Anterior cingulate cortex (tissue), 58 donors: ENCODE results near the gene ATG9A.
A peak's percentile ranks its signal among the peaks of the same experiment; 100 is the strongest.
"Not testable (repeated sequence)": the region's sequence is repeated elsewhere in the genome, so short reads cannot be mapped to it uniquely, and the experiment has no call there.

Experiments
- DNase-seq, 58 donors: peaks; one replicate each; lab custom pipeline; 2025; lab: John Stamatoyannopoulos, UW

ATG9A gene, protein sequence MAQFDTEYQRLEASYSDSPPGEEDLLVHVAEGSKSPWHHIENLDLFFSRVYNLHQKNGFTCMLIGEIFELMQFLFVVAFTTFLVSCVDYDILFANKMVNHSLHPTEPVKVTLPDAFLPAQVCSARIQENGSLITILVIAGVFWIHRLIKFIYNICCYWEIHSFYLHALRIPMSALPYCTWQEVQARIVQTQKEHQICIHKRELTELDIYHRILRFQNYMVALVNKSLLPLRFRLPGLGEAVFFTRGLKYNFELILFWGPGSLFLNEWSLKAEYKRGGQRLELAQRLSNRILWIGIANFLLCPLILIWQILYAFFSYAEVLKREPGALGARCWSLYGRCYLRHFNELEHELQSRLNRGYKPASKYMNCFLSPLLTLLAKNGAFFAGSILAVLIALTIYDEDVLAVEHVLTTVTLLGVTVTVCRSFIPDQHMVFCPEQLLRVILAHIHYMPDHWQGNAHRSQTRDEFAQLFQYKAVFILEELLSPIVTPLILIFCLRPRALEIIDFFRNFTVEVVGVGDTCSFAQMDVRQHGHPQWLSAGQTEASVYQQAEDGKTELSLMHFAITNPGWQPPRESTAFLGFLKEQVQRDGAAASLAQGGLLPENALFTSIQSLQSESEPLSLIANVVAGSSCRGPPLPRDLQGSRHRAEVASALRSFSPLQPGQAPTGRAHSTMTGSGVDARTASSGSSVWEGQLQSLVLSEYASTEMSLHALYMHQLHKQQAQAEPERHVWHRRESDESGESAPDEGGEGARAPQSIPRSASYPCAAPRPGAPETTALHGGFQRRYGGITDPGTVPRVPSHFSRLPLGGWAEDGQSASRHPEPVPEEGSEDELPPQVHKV

DNA sequence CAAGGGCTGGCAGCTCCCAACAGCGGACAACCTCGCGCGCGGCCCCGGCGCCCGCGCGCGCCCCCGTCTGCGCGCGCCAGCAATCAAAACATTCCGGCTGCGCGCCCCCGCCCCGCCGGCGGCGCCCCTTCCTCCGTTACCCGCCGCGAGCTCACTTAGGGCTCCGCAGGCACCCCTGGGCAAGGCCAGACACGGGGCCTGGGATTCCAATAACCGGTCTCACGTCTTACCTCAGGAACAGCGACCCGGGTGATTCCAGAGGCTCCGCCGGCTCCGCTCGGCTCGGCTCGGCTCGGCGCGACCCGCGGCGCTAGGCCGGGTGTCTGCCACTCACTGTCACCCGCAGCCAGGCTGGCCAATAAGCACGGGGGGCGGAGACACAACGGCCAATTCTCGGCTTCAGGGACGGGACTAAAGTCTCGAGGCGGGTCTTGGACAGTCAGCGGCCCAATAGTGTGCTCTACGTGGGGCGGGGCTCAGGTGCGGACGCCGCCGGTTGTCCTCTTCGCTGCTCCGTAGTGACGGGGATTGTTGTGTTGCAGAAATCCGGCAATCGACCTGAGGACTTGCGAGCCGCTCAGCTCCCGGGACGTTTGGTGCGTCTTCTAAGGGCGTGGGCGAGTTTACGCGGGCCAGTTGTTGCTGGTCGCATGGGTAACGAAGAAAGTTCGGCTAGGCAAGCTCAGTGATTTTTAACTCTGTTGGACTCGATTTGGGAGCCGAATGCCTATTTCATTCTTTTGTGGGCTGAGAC, at the start of gene ATG9A, which contains the start of gene ANKZF1:
ATG9A (minus strand) TSS at position 332 of the 754 bp plus-strand sequence. CDS start 1,612 bp downstream, outside the sequence.
ANKZF1 (plus strand) TSS at position 502 of the 754 bp plus-strand sequence. CDS start 452 bp downstream, outside the sequence.
- peak; percentile 79 to 99 (median 98) for DNase-seq

- peak in 1 of 58 donors; percentile 39 for DNase-seq
Measured at GRCh38 chr2:219278655-219279150, 49.3 kb upstream of the ATG9A start.

- peak in 56 of 58 donors; percentile 22 to 85 (median 74) for DNase-seq
Measured at GRCh38 chr2:219277703-219278654, 48.5 kb upstream of the ATG9A start.

DNA sequence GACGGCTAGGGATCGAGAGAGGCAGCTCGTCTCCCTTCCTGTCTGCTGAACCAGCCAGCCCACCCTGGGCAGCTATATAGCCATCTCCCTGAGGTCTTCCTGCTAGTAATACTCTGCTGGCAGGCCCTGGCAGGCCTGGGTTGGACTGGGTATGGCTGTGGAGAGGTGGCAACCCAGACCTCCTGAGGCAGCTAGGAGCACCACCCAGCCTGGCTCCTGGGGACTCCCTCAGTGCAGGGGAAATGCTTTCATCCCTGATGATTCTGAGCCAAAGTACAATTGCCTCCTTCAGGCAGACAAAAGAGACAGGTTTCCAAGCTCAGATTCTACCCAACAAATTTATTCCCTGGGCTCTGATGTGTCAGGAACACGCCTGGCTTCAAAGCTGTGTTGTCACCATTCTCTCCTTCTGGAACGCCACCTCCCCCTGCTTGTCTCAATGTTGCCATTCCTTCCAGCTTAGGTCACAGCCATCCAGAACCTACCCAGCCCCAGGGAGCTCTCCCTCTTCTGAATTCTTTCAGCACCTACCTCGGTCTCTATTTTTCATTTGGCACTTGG, 45.0 kb upstream of the ATG9A start:
- DNase-seq, result peak in 1 of 58 donors; percentile 19

DNA sequence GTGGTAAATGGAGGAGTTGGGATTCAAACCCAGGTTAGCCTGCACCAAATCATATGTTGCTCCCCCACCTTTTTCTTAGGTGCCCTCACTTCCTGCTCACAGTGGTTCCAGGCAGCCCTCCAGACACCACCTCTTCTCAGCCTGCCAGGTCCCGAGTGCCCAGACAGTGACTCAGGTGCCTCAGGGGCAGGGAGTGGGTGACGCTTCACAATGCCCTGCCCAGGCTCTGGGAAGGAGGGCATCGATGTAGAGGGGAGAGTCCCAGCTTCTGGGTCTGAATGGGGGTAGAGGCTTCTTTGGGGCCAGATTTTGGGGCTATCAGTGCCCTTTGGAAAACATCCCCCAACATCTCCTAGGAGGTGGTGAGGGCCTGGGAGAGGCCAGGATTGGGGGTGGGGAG, 44.5 kb upstream of the ATG9A start:
- DNase-seq, result no peak

- no peak for DNase-seq
Measured at GRCh38 chr2:219272995-219273394, 43.6 kb upstream of the ATG9A start.

DNA sequence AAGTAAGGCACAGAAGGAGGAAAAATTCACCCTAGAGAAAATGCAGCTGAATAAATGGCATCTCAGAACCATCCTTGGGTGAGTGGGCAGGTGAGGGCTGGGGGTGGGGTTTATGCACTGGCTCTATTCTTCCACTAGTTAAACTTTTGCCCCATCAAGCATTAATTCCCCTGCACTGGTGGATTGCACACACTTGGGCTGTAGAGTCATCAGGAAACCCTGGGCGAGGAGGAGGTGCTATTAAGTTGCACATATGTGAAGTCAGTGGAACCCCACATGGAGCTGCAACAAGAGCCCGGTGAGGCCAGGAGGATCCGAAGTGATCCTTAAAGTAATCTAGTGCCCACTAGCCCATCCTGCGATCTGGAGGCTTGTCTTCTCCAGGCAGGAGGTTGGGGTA, 42.9 kb upstream of the ATG9A start:
- DNase-seq, result no peak

GRCh38 chr2:219271021-219271420, 41.6 kb upstream of the ATG9A start:
- no peak for DNase-seq

DNA sequence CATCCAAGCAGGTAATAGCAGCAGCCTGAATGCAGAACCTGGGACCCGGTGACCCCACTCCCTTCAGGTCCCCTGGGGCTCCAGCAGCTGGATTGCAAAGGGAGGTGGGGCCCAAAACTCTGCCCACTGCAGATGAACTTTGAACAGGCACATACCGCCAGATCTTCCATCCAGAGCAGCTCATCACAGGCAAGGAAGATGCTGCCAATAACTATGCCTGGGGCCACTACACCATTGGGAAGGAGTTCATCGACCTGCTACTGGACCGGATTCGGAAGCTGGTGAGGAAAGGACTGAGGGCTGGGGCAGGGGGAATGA, 40.6 kb upstream of the ATG9A start:
- DNase-seq, result no peak

DNA sequence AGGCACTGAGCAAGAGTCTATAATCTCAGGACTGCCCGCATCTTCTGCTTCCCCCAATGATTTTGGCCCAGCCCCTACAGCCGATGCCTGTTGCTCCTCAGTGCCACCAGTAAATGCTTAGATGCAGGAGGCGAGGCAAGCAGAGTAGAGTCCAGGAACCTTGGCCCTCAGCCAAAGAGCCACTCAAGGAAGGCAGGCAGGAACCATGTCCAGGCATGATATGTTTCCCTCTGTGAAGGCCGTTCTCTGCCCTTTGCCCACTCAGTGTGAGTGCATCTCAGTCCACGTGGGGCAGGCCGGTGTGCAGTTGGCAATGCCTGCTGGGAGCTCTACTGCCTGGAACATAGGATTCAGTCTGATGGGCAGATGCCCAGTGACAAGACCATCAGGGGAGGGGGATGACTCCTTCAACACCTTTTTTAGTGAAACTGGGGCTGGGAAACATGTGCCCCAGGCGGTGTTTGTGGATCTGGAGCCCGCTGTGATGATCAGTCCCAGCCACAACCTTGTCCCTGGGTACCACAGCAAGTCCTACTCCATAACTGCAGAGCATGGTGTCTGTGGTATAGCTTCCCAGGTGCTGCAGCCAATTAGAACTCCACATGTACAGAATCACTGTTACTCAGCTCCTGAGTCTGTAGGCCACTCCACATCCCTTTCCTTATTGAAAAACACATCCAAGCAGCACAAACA, 40.1 kb upstream of the ATG9A start:
- no peak for DNase-seq

DNA sequence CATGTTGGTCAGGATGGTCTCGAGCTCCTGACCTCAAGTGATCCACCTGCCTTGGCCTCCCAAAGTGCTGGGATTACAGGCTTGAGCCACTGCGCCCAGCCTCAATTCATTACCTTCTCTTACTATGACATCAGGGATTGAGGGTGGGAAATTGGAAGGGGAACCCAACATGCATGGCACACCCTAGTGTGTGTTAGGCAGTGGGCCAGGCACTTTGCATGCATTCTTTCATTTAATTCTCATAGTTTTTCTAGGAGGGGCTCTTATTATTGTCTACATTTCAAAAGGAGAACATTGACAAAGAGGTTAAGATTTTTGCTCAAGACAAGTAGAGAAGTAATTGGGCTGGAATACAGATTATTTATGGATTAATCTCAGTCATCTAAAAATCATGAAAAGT, 38.9 kb upstream of the ATG9A start:
- DNase-seq, result no peak

GRCh38 chr2:219266886-219267285, 37.5 kb upstream of the ATG9A start:
- no peak for DNase-seq

DNA sequence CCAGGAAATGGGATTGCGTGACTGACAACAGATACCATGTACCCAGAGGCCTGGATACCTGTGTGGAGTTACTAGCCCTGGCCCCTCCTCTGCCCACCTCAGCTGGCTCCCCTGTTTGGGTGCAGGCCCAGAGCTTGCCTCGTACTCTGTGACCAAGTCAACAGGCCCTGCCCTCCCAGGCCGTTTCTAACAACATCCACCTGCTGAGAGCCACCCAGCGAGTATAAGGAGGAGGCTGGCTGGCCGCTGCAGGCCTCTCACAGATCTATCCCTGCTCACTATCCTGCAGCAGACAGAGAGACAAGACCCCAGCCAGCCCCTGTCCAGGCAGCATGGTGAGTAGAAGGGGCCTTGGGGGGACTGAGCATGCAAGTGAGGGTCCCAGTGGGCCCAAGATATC, 36.8 kb upstream of the ATG9A start:
- DNase-seq, result no peak

DNA sequence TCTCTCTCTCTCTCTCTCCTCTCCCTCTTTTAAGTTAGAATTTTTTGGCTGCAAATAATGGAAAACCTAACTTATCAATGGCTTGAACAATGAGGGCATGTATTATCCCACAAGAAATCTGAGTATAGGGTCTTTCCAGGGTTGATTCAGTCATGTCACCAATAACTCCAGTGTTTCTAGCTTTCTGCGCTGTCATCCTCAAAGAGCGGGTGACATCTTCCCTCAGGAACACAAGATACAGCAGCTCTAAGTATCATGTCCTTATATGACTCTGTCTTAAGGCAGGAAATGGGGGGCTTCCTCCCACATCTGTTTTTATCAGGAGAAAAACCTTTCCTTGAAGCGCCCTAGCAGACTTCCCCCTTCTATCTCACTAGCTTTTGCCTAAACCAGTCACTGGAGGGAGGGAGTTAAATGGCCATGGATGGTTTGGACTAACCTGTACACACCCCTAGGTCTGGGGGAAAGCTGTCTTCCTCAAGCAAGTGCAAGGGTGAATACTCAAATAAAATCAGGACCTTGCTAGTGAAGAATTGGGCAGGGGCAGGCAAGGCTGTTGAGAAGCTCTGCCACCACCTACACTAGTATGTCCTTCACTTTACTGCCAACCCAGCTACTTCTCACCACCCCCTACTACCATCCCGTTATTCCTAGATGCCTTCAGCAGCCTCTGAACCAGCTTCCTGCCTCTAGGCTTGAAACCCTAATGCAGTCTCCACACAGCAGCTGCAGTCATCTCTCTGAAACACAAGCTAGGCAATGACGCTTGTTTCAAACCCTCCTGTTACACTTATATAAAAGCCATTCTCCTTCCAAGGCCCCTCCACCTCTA, 31.8 kb upstream of the ATG9A start:
- DNase-seq, result peak in 7 of 58 donors; percentile 16 to 44 (median 29)

GRCh38 chr2:219258942-219259341, 29.5 kb upstream of the ATG9A start:
- DNase-seq, result not testable (repeated sequence)

DNA sequence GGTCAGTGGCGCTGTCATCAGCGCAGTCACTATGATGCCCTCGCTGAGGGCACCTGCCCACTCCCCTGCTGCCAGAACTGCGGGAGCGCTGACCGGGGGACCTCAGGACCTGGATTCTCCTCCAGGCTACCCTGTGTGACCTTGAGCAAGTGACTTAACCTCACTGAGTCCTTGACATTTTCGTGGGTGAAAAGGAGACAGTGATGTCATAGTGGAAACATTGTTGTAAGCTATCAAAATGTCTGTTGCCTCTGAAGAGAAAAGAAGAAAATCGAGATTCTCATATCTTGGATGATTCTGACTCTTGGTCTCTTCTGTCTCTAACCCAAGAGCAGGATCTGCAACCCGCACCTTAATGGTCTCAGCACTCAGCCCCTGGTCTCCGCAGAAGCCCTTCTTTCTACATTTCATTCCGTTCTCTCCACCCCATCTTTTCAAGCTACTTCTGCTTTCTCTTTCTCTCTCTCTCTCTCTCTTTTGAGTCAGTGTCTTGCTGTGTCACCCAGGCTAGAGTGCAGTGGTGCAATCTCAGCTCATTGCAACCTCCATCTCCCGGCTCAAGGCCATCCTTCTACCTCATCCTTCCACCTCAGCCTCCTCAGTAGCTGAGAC, 25.3 kb upstream of the ATG9A start:
- DNase-seq, result peak in 1 of 58 donors; percentile 34
